GM18861 (cell line): ENCODE data around the gene CCN2.

Source experiments
- ATAC-seq: cut with Tn5 transposase; IDR thresholded peaks from one replicate; pipeline ENCODE4 v1.9.1; 2021; ENCODE audit not compliant: unreplicated experiment

Gene CCN2

GRCh38 chr6:131967948-131968347, 16.8 kb upstream of the CCN2 start:
- no peak for ATAC-seq

- ATAC-seq: no peak
These were observed 15.3 kb upstream of the CCN2 start for GRCh38 chr6:131966443-131966842.

GRCh38 chr6:131963063-131963462, 11.9 kb upstream of the CCN2 start:
- ATAC-seq: no peak

GRCh38 chr6:131960371-131961133, 9.4 kb upstream of the CCN2 start:
- no peak for ATAC-seq

GRCh38 chr6:131958542-131959470, 7.6 kb upstream of the CCN2 start:
- ATAC-seq: no peak

- ATAC-seq: no peak
These were observed 6.9 kb upstream of the CCN2 start for GRCh38 chr6:131958095-131958494.

- no peak for ATAC-seq
These were observed 4.7 kb upstream of the CCN2 start for GRCh38 chr6:131955876-131956275.

- ATAC-seq: no peak
These were observed 4.0 kb upstream of the CCN2 start for GRCh38 chr6:131955192-131955591.

- ATAC-seq: no peak
These were observed 3.6 kb upstream of the CCN2 start for GRCh38 chr6:131954775-131955107.

- no peak for ATAC-seq
These were observed 3.0 kb upstream of the CCN2 start for GRCh38 chr6:131954059-131954774.

- no peak for ATAC-seq
These were observed 1.8 kb upstream of the CCN2 start for GRCh38 chr6:131952886-131953509.

GRCh38 chr6:131951576-131952230, 531 bp upstream of the CCN2 start:
- no peak for ATAC-seq

- no peak for ATAC-seq
These were observed 1.0 kb downstream of the CCN2 start for GRCh38 chr6:131949909-131950766.

GRCh38 chr6:131949620-131949908, 1.6 kb downstream of the CCN2 start:
- no peak for ATAC-seq

GRCh38 chr6:131948692-131949619, 2.2 kb downstream of the CCN2 start:
- ATAC-seq: no peak

GRCh38 chr6:131947986-131948661, 3.0 kb downstream of the CCN2 start:
- no peak for ATAC-seq

- ATAC-seq: no peak
These were observed 3.9 kb downstream of the CCN2 start for GRCh38 chr6:131946992-131947955.
